SK-N-MC (cell line): ENCODE results near the gene AGR2.

Source experiments
- EZH2 ChIP-seq: fragments of 200-600 bp; sonication (generic); IDR thresholded peaks from one replicate; pipeline ENCODE4 v1.6.1; 2017; ENCODE audit warnings: antibody characterized with exemption
- POLR2AphosphoS5 ChIP-seq: IDR thresholded peaks from 2 replicates; pipeline ENCODE4 v1.6.1; 2012; ENCODE audit warnings: mild to moderate bottlenecking, low read depth, low read length, borderline replicate concordance

- TF ChIP-seq EZH2 = no peak
- TF ChIP-seq POLR2AphosphoS5 = no peak
Measured at GRCh38 chr7:16794986-16795385, 9.8 kb downstream of the AGR2 start.
